Neural progenitor cell (in vitro differentiated cells): ENCODE measurements around the gene RMI2. TPM values are rescaled to one million over a fixed set of nuclear protein-coding genes. Genes with fewer than 3 reads are reported as not detected.

ENCODE experiments used
- DNase-seq: peaks from one replicate; pipeline ENCODE4 v3.0.0-alpha.2; 2016; ENCODE audit warnings: low spot score
- H2AFZ ChIP-seq: fragments of 200-600 bp; sonication (generic); replicated peaks from 2 replicates; pipeline ENCODE4 v1.6.1; 2016; ENCODE audit warnings: antibody characterized with exemption
- H3F3A ChIP-seq: fragments of 200-600 bp; sonication (generic); 2 replicates; pipeline ENCODE4 v1.6.1; 2016; ENCODE audit warnings: antibody characterized with exemption, low read depth
- H3K27ac ChIP-seq: fragments of 200-600 bp; sonication (generic); 2 replicates; pipeline ENCODE4 v1.5.1; 2016; ENCODE audit warnings: mild to moderate bottlenecking
- H3K27me3 ChIP-seq: fragments of 200-600 bp; sonication (generic); 2 replicates; pipeline ENCODE4 v1.6.1; 2016; ENCODE audit warnings: mild to moderate bottlenecking, moderate library complexity
- H3K36me3 ChIP-seq: fragments of 200-600 bp; sonication (generic); 2 replicates; pipeline ENCODE4 v1.5.1; 2016
- H3K4me1 ChIP-seq: fragments of 200-600 bp; sonication (generic); 2 replicates; pipeline ENCODE4 v1.6.1; 2016; ENCODE audit warnings: mixed run types
- H3K4me2 ChIP-seq: fragments of 200-600 bp; sonication (generic); 2 replicates; pipeline ENCODE4 v1.6.1; 2016
- H3K4me3 ChIP-seq: fragments of 200-600 bp; sonication (generic); 2 replicates; pipeline ENCODE4 v1.5.1; 2016
- H3K79me2 ChIP-seq: fragments of 200-600 bp; sonication (generic); 2 replicates; pipeline ENCODE4 v1.6.1; 2016; ENCODE audit warnings: low read depth
- H3K9ac ChIP-seq: fragments of 200-600 bp; sonication (generic); 2 replicates; pipeline ENCODE4 v1.6.1; 2016
- H3K9me3 ChIP-seq: fragments of 200-600 bp; sonication (generic); 2 replicates; pipeline ENCODE4 v1.5.1; 2016; ENCODE audit warnings: low read depth
- H4K20me1 ChIP-seq: fragments of 200-600 bp; sonication (generic); 2 replicates; pipeline ENCODE4 v1.6.1; 2016; ENCODE audit warnings: low read depth
- H3K27ac Mint-ChIP-seq: 3 replicates; pipeline ENCODE4 v1.8.0; 2021; ENCODE audit warnings: mixed read lengths
- H3K27me3 Mint-ChIP-seq: 2 replicates; pipeline ENCODE4 v1.8.0; 2022; ENCODE audit warnings: low read depth, mild to moderate bottlenecking, inconsistent platforms, moderate library complexity, mixed read lengths; ENCODE audit not compliant: insufficient read depth
- H3K36me3 Mint-ChIP-seq: 3 replicates; pipeline ENCODE4 v1.8.0; 2021; ENCODE audit warnings: mixed read lengths
- H3K4me1 Mint-ChIP-seq: 3 replicates; pipeline ENCODE4 v1.8.0; 2021; ENCODE audit warnings: mixed read lengths
- H3K4me3 Mint-ChIP-seq: 3 replicates; pipeline ENCODE4 v1.8.0; 2021; ENCODE audit warnings: mild to moderate bottlenecking, moderate library complexity, mixed read lengths
- H3K9me3 Mint-ChIP-seq: 3 replicates; pipeline ENCODE4 v1.8.0; 2020; ENCODE audit warnings: mixed read lengths
- EZH2 ChIP-seq: fragments of 200-600 bp; sonication (generic); IDR thresholded peaks from 2 replicates; pipeline ENCODE4 v1.6.1; 2017; ENCODE audit warnings: antibody characterized with exemption, mild to moderate bottlenecking, moderate library complexity
- EZH2phosphoT487 ChIP-seq: fragments of 200-600 bp; sonication (generic); IDR thresholded peaks from 2 replicates; pipeline ENCODE4 v1.6.1; 2017; ENCODE audit warnings: antibody characterized with exemption
- total RNA-seq: library from RNA; depleted of rRNA; stranded (reverse); fragments of >200 nt; gene quantifications from 2 replicates; pipeline ENCODE4 v1.2.3, GENCODE V29; 2015; ENCODE audit warnings: low replicate concordance
- TF ChIP-seq, protein P1 (sequence below): fragments of 200-600 bp; sonication (generic); IDR thresholded peaks from 2 replicates; pipeline ENCODE4 v1.5.1; 2017; ENCODE audit warnings: antibody characterized with exemption, mild to moderate bottlenecking

The RMI2 gene
- total RNA-seq, 1 donor from 2014 or later, result 68.6 TPM

DNA sequence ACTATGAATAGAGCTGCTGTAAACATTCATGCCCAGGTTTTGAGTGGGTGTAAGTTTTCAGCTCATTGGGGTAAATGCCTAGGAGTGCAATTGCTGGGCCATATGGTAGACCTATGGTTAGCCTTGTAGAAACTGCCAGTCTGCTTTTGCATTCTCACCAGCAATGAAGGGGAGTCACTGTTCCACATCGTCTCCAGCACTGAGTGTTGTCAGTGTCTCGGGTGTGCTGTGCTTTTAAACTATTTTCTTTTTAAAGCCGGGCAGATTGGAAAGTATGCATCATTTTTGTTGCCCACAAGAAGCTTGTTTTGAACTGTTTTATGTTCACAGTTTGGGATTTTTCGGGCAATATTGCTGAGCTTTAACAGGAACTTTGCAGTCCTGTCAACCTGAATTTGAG is 7.9 kb downstream of the RMI2 start:
- Histone ChIP-seq H3K9ac (no peak overlapping the region), H3K4me2 (no peak overlapping the region), H3F3A (no peaks in the 10 kb centered on the region), H3K27ac (no peak overlapping the region), H3K4me3 (no peak overlapping the region), H3K4me1 (peaks cover 4% of the 10 kb centered on the region), H3K36me3 (peaks cover 5% of the 10 kb centered on the region), H4K20me1 (peaks cover 38% of the 10 kb centered on the region), H3K9me3 (no peaks in the 10 kb centered on the region), H3K27me3 (no peaks in the 10 kb centered on the region), H3K79me2 (peaks cover 42% of the 10 kb centered on the region), H2AFZ (no peak overlapping the region)
- TF ChIP-seq EZH2phosphoT487 (no peak), EZH2 (no peak)
- peaks cover 29% of the 10 kb centered on the region for H3K36me3 Mint-ChIP-seq
- peaks cover 2% of the 10 kb centered on the region for H3K27me3 Mint-ChIP-seq
- no peak overlapping the region for H3K27ac Mint-ChIP-seq
- peaks cover 32% of the 10 kb centered on the region for H3K4me1 Mint-ChIP-seq
- DNase-seq, result no peak
- no peaks in the 10 kb centered on the region for H3K9me3 Mint-ChIP-seq
- H3K4me3 Mint-ChIP-seq, result no peak overlapping the region

- peaks cover 21% of the 10 kb centered on the region for H3K4me1 Mint-ChIP-seq
- H3K9me3 ChIP-seq, result no peaks in the 10 kb centered on the region
- H3K27me3 Mint-ChIP-seq, result peaks cover 2% of the 10 kb centered on the region
- H4K20me1 ChIP-seq, result peaks cover 28% of the 10 kb centered on the region
- H3K27me3 ChIP-seq, result no peaks in the 10 kb centered on the region
- peaks cover 23% of the 10 kb centered on the region for H3K36me3 Mint-ChIP-seq
- no peak overlapping the region for H3K4me3 ChIP-seq
- H3K27ac ChIP-seq, result no peak overlapping the region
- no peak overlapping the region for H3K4me3 Mint-ChIP-seq
- peaks cover 5% of the 10 kb centered on the region for H3K36me3 ChIP-seq
- no peak overlapping the region for H2AFZ ChIP-seq
- H3F3A ChIP-seq, result no peaks in the 10 kb centered on the region
- no peak overlapping the region for H3K9ac ChIP-seq
- no peaks in the 10 kb centered on the region for H3K9me3 Mint-ChIP-seq
- H3K4me1 ChIP-seq, result peaks cover 3% of the 10 kb centered on the region
- TF ChIP-seq EZH2phosphoT487 (no peak), EZH2 (no peak)
- TF ChIP-seq, protein P1, sequence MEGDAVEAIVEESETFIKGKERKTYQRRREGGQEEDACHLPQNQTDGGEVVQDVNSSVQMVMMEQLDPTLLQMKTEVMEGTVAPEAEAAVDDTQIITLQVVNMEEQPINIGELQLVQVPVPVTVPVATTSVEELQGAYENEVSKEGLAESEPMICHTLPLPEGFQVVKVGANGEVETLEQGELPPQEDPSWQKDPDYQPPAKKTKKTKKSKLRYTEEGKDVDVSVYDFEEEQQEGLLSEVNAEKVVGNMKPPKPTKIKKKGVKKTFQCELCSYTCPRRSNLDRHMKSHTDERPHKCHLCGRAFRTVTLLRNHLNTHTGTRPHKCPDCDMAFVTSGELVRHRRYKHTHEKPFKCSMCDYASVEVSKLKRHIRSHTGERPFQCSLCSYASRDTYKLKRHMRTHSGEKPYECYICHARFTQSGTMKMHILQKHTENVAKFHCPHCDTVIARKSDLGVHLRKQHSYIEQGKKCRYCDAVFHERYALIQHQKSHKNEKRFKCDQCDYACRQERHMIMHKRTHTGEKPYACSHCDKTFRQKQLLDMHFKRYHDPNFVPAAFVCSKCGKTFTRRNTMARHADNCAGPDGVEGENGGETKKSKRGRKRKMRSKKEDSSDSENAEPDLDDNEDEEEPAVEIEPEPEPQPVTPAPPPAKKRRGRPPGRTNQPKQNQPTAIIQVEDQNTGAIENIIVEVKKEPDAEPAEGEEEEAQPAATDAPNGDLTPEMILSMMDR, result no peak
- DNase-seq, result no peak
- H3K27ac Mint-ChIP-seq, result no peak overlapping the region
- peaks cover 29% of the 10 kb centered on the region for H3K79me2 ChIP-seq
- no peak overlapping the region for H3K4me2 ChIP-seq
Observed at GRCh38 chr16:11354407-11354732, 9.1 kb downstream of the RMI2 start.

DNA sequence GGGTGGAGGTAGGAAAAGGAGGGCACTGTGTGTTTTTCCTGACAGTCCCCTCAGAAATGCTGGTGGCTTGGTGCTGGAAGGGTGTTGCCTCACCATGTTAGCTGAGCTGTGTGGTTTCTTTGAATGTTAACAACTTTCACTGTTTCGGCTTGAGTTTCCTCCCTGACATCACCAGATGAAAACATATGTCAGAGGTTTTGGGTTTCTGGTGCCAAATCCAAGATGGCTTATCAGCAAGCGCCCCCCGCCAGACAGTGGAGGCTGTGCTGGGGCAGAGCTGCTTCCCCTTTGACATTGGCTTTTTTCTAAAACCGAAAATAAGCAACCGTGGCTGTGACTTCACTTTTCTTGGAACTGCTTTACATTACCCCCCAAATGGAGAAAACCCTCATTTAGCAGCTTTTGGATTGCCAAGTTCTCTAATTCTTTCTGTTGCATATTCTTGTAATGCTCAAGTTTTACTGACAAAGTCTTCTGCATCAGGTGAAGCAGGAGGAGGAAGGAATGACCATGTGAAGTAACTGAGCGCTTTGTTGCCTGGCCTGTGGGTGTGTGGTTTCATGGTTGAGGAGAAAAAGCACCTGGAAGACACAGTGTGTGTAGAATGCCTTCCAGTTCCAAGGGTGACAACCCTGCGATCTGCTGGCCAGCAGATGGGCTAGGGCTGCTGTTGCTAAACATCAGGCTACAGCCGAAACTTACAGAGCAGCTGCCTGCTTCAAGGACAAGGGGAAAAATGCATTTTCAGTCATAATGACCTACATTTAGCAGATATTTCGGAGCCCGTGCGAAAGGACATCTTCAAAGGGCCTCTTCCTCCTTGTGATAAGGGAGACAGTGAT is 9.7 kb downstream of the RMI2 start:
- Histone ChIP-seq H4K20me1 (peaks cover 22% of the 10 kb centered on the region), H2AFZ (no peak overlapping the region), H3K4me2 (no peak overlapping the region), H3K36me3 (peaks cover 5% of the 10 kb centered on the region), H3F3A (no peaks in the 10 kb centered on the region), H3K4me1 (no peaks in the 10 kb centered on the region), H3K9ac (no peak overlapping the region), H3K9me3 (no peaks in the 10 kb centered on the region), H3K27me3 (no peaks in the 10 kb centered on the region), H3K27ac (no peak overlapping the region), H3K4me3 (no peak overlapping the region), H3K79me2 (peaks cover 24% of the 10 kb centered on the region)
- Mint-ChIP-seq H3K36me3 (peaks cover 23% of the 10 kb centered on the region), H3K27me3 (peaks cover 2% of the 10 kb centered on the region), H3K4me1 (peaks cover 15% of the 10 kb centered on the region), H3K27ac (no peak overlapping the region), H3K9me3 (no peaks in the 10 kb centered on the region), H3K4me3 (peak overlapping the region; percentile 34)
- no peak for DNase-seq
- TF ChIP-seq, protein P1, result no peak
- TF ChIP-seq EZH2phosphoT487 (no peak), EZH2 (no peak)

GRCh38 chr16:11355862-11356261 is 10.6 kb downstream of the RMI2 start:
- Histone ChIP-seq H3K9me3 (no peaks in the 10 kb centered on the region), H3K4me3 (no peak overlapping the region), H3K4me1 (peaks cover under 1% of the 10 kb centered on the region), H3K36me3 (peaks cover 5% of the 10 kb centered on the region), H3K27me3 (no peaks in the 10 kb centered on the region), H4K20me1 (peaks cover 18% of the 10 kb centered on the region), H3K4me2 (no peak overlapping the region), H3F3A (no peaks in the 10 kb centered on the region), H3K79me2 (peaks cover 21% of the 10 kb centered on the region), H3K9ac (no peak overlapping the region), H2AFZ (no peak overlapping the region), H3K27ac (no peak overlapping the region)
- Mint-ChIP-seq H3K27ac (no peak overlapping the region), H3K36me3 (peaks cover 23% of the 10 kb centered on the region), H3K4me3 (no peak overlapping the region), H3K9me3 (no peaks in the 10 kb centered on the region), H3K27me3 (peaks cover 2% of the 10 kb centered on the region), H3K4me1 (peaks cover 14% of the 10 kb centered on the region)
- DNase-seq, result no peak
- TF ChIP-seq, protein P1, result no peak
- no peak for TF ChIP-seq EZH2phosphoT487
- TF ChIP-seq EZH2, result no peak
